Measurements from ENCODE around the gene SOAT2. TPM values are rescaled to one million over a fixed set of nuclear protein-coding genes. Genes with fewer than 3 reads are reported as not detected.

Gene SOAT2
- total RNA-seq, 3 donors from 2014 or later, result 0.41 TPM; not detected in 2

- DNase-seq (peak in 1 of 3 donors; percentile 65), ATAC-seq (peak; percentile 4)
- Histone ChIP-seq H3K9me3 (no peaks in the 10 kb centered on the region), H3K4me1 (ENCODE audit: low read depth) (no peaks in the 10 kb centered on the region), H3K4me3 (no peak overlapping the region), H3K36me3 (ENCODE audit: low read depth) (no peaks in the 10 kb centered on the region)
- intact Hi-C loops (cut with DNase I, micrococcal nuclease), result no loop called here
- no peak for TF ChIP-seq CTCF (IDR thresholded peaks at IDR 0.05)
These were observed 31.4 kb upstream of the SOAT2 start for GRCh38 chr12:53071591-53072551.

GRCh38 chr12:53073881-53074280 is 29.4 kb upstream of the SOAT2 start:
- intact Hi-C loops (cut with DNase I, micrococcal nuclease), result no loop called here
- DNase-seq, result no peak
- Histone ChIP-seq H3K4me1 (ENCODE audit: low read depth) (peaks cover 4% of the 10 kb centered on the region), H3K9me3 (no peaks in the 10 kb centered on the region), H3K36me3 (ENCODE audit: low read depth) (no peaks in the 10 kb centered on the region), H3K4me3 (no peak overlapping the region)
- no peak for ATAC-seq
- TF ChIP-seq CTCF (IDR thresholded peaks at IDR 0.05), result no peak

GRCh38 chr12:53074283-53074998 is 28.8 kb upstream of the SOAT2 start:
- H3K4me3 ChIP-seq, result no peak overlapping the region
- no peaks in the 10 kb centered on the region for H3K36me3 ChIP-seq (ENCODE audit: low read depth)
- DNase-seq (no peak), ATAC-seq (no peak)
- no peak for TF ChIP-seq CTCF (IDR thresholded peaks at IDR 0.05)
- no peaks in the 10 kb centered on the region for H3K9me3 ChIP-seq
- H3K4me1 ChIP-seq (ENCODE audit: low read depth), result peaks cover 4% of the 10 kb centered on the region
- intact Hi-C loops (cut with DNase I, micrococcal nuclease), result no loop called here

GRCh38 chr12:53074999-53075370 is 28.3 kb upstream of the SOAT2 start:
- no peak for DNase-seq
- Histone ChIP-seq H3K36me3 (ENCODE audit: low read depth) (no peaks in the 10 kb centered on the region), H3K4me1 (ENCODE audit: low read depth) (peaks cover 4% of the 10 kb centered on the region), H3K4me3 (no peak overlapping the region), H3K9me3 (no peaks in the 10 kb centered on the region)
- no peak for TF ChIP-seq CTCF (IDR thresholded peaks at IDR 0.05)
- ATAC-seq, result no peak
- intact Hi-C loops (cut with DNase I, micrococcal nuclease), result no loop called here

GRCh38 chr12:53076461-53076860 is 26.8 kb upstream of the SOAT2 start:
- ATAC-seq (no peak), DNase-seq (no peak)
- Histone ChIP-seq H3K36me3 (ENCODE audit: low read depth) (no peaks in the 10 kb centered on the region), H3K4me1 (ENCODE audit: low read depth) (peaks cover 4% of the 10 kb centered on the region), H3K9me3 (no peaks in the 10 kb centered on the region), H3K4me3 (no peak overlapping the region)
- intact Hi-C loops (cut with DNase I, micrococcal nuclease), result no loop called here
- no peak for TF ChIP-seq CTCF (IDR thresholded peaks at IDR 0.05)

Data from mucosa of descending colon (tissue), 3 donors.